Neural crest cell (in vitro differentiated cells): ENCODE measurements around the gene CCDC12. TPM values are rescaled to one million over a fixed set of nuclear protein-coding genes. Genes with fewer than 3 reads are reported as not detected.

Experiments used
- DNase-seq: peaks from one replicate; pipeline ENCODE4 v3.0.0; 2021; ENCODE audit warnings: low read depth, mixed read lengths, low spot score
- H3K27ac Mint-ChIP-seq: one replicate; pipeline ENCODE4 v1.8.0; 2021; ENCODE audit warnings: mild to moderate bottlenecking, mixed read lengths; ENCODE audit not compliant: unreplicated experiment
- H3K27me3 Mint-ChIP-seq: 2 replicates; pipeline ENCODE4 v1.8.0; 2021; ENCODE audit warnings: low read depth, mild to moderate bottlenecking, mixed read lengths
- H3K36me3 Mint-ChIP-seq: 2 replicates; pipeline ENCODE4 v1.8.0; 2021; ENCODE audit warnings: low read depth, mild to moderate bottlenecking, mixed read lengths
- H3K4me1 Mint-ChIP-seq: 2 replicates; pipeline ENCODE4 v1.8.0; 2021; ENCODE audit warnings: mixed read lengths
- H3K4me3 Mint-ChIP-seq: one replicate; pipeline ENCODE4 v1.8.0; 2021; ENCODE audit warnings: mild to moderate bottlenecking, mixed read lengths
- H3K9me3 Mint-ChIP-seq: 2 replicates; pipeline ENCODE4 v1.8.0; 2021; ENCODE audit warnings: mixed read lengths
- CTCF ChIP-seq: fragments of 200-600 bp; sonication (generic); conservative IDR thresholded peaks from 2 replicates; pipeline ENCODE4 v1.5.0; 2021; ENCODE audit warnings: antibody characterized with exemption, mild to moderate bottlenecking
- total RNA-seq: library from RNA; stranded (reverse); gene quantifications from 2 replicates; pipeline ENCODE4 v1.2.1, GENCODE V29; 2021

The CCDC12 gene
- total RNA-seq, 1 donor from 2014 or later, result 54.3 TPM

- Mint-ChIP-seq H3K36me3 (peaks cover 2% of the 10 kb centered on the region), H3K4me1 (peaks cover 12% of the 10 kb centered on the region), H3K27ac (no peak overlapping the region), H3K27me3 (no peaks in the 10 kb centered on the region), H3K4me3 (peak overlapping the region; percentile 41), H3K9me3 (no peaks in the 10 kb centered on the region)
- DNase-seq, result no peak
- no peak for TF ChIP-seq CTCF
Measured at GRCh38 chr3:47014036-47014435, 37.5 kb upstream of the CCDC12 start.

DNA sequence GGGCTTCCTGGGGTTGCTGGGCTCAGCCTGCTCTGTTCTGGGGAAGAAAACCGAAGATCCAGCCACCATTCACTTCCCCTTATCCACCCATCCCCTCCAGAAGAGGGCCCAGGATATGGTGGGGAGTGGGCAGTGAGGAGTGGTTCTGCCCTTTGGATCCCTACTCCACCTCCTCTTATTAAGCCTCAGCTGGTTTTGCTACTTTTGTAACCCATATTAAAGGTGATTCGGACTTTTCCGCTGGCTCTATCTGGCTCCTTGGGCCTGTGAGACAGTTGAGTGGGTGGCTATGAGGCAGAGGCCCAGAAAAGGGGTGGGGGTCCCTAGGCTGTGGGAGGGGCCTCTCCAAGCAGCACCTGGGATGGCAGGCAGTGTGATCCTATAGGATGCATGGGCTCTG, 36.7 kb upstream of the CCDC12 start:
- DNase-seq, result no peak
- H3K27ac Mint-ChIP-seq, result no peak overlapping the region

DNA sequence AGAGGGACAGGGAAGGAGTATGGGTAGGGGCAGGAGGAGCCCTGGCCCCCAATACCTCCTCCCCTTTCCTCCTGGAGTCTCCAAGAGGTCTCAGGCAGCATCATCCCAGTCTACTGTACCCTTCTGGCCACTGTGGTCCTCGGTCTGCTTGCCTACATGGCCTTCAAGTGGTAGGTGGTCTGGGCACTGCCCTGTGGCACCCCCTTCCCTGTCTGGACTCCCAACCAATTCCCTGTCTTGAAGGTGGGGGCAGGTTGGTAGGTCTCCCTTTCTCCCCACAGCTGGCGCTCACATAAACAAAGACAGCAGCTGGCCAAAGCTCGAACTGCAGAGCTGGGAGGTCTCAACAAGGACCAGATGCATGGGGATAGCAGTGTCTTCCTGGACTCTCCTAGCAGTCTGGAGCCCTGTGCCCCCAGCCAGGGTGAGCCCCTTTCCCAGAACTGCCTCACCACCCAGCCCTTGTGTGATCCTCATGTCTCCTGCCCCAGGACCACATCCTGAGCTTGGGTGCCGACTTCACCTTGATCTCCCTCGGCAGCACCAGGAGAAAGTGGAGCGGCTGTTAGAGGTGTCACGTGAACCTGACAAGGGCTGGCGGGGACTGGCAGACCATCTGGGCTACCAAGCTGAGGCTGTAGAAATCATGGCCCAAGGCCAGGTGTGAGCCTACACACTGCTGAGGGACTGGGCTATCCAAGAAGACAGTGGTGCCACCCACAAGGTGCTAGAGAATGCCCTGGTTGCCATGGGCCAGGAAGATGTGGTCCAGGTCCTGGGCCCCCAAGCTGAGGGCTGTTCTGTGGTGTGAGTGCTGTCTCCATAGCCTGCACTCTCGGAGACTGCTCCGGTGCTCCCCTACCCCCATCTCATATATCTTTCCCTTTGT, 36.0 kb upstream of the CCDC12 start:
- no peak for DNase-seq
- Mint-ChIP-seq H3K9me3 (no peaks in the 10 kb centered on the region), H3K27ac (no peak overlapping the region), H3K27me3 (no peaks in the 10 kb centered on the region), H3K4me1 (peaks cover 12% of the 10 kb centered on the region), H3K4me3 (peak overlapping the region; percentile 43), H3K36me3 (peaks cover 2% of the 10 kb centered on the region)
- TF ChIP-seq CTCF, result no peak

More for the DNA sequence above, 36.7 kb upstream of the CCDC12 start:
- Mint-ChIP-seq H3K27me3 (no peaks in the 10 kb centered on the region), H3K9me3 (no peaks in the 10 kb centered on the region), H3K4me1 (peaks cover 12% of the 10 kb centered on the region), H3K4me3 (no peak overlapping the region), H3K36me3 (peaks cover 2% of the 10 kb centered on the region)
- TF ChIP-seq CTCF, result no peak

DNA sequence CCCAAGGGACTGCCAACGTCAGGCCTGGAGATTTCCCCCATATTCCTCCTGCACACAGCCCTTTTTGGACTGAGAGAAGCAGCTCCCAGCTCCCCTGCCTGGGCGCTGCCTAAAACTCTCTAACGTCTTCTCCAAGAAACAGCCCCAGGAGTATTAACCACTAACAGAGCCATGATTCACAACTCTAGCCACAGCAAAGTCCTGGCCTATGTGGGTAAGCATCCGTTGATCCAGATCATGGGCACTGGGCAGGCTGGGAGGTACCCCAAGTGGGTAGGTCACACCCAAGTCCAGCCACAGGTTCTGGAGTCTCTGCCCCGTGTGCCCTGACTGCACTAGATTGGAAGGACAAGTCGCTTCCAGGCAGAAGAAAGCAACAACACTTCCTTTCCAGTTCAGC, 34.8 kb upstream of the CCDC12 start:
- no peak for DNase-seq
- no peak overlapping the region for H3K27ac Mint-ChIP-seq
- H3K36me3 Mint-ChIP-seq, result peaks cover 2% of the 10 kb centered on the region
- no peaks in the 10 kb centered on the region for H3K27me3 Mint-ChIP-seq
- TF ChIP-seq CTCF, result no peak
- H3K4me1 Mint-ChIP-seq, result peaks cover 12% of the 10 kb centered on the region
- H3K4me3 Mint-ChIP-seq, result peak overlapping the region; percentile 43
- no peaks in the 10 kb centered on the region for H3K9me3 Mint-ChIP-seq

DNA sequence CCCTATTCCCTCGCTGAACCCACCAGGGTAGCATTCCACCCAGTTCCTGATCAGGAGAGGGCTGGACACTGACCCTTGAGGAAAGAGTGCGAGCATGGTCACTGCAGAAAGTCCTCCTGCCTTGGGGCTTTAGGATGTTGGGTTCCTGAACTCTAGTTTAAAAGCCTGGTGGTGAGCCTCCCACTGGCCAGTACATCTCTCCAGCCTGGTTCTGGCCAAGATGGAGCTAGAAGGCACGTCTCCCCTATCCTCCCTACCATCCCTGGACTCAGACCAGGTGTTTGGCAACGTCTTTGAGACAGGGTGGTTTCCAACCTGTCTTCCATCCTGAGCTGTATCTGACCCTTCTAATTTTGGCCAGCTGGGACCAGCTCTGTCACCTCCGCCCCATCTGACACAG, 34.4 kb upstream of the CCDC12 start:
- DNase-seq, result no peak
- no peak overlapping the region for H3K27ac Mint-ChIP-seq
- H3K4me1 Mint-ChIP-seq, result peaks cover 12% of the 10 kb centered on the region
- H3K36me3 Mint-ChIP-seq, result peaks cover 2% of the 10 kb centered on the region
- no peaks in the 10 kb centered on the region for H3K9me3 Mint-ChIP-seq
- no peak for TF ChIP-seq CTCF
- peak overlapping the region; percentile 86 for H3K4me3 Mint-ChIP-seq
- no peaks in the 10 kb centered on the region for H3K27me3 Mint-ChIP-seq
